HG02938 (cell line): ENCODE measurements around the gene MYMK.

Experiments used
- ATAC-seq: cut with Tn5 transposase; IDR thresholded peaks from one replicate; pipeline ENCODE4 v1.9.1; 2021; ENCODE audit warnings: mild to moderate bottlenecking, moderate library complexity; ENCODE audit not compliant: unreplicated experiment

Gene MYMK

DNA sequence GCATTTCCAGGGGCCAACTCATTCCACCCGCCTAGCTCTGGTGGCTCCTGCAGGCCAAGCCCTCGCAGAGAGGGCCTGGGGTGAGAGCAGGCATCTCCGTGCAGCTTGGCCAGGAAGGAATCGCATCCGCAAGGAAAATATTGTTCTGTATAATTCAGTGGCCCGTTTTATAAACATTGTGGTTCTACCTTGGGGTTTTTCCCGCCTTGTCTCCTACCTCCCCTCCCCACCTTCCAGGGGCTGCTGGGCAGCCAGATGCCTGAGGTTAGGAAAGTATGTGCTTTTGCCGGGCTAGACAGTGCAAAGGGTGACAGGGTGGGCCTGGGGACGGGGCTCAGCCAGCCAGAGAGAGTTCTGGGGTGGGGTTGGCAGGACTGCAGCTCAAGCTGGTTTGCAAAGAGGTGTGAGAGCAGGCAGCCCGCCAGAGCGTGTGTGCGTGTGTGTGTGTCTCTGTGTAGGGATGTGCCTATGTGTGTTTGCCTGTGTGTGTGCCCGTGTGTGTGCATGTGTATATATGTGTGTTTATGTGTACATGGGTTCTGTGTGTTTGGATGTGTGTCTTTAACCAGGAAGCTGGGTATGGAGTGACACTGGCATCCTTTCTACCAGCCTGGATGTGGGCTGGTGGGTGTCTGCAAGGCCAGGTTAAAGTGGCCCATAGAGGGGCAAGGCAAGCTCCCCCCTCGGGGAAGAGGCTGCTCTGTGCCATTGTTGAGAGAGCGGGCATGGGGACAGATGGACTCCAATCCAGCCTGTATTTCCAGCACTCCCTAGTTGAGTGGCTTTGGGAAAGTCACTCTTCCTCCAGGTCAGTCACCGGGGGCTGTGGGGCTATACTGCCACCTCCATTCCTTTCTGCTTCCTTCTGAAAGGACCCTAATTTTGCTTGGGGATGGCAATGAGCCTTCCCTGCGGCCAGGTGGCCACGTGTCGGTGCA is 35.2 kb downstream of the MYMK start:
- no peak for ATAC-seq

DNA sequence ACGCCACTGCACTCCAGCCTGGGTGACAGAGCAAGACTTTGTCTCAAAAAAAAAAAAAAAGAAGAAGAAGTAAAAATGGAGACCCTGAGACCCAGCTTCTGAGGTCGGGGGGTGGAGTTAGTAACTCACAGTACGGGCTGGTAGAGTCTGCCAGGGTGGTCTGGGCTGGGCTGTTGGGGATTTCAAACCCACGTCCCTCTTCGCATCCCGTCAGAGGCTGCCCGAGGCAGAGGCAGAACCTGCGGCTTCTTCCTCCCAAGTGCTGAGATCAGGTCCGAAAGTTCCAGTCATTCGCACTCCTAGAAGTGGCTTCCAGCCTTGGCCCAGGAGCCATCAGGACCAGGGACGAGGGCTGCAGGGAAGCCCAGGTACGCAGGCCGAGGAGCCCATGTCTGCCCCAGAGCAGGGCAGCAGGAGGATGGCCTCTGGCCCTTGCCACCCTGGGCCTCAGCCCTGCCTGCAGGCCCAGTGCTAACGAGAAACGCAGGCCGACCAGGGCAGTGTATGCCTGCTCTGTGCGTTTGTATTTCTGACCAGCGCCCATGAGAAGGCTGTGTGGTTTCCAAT is 36.0 kb downstream of the MYMK start:
- no peak for ATAC-seq

DNA sequence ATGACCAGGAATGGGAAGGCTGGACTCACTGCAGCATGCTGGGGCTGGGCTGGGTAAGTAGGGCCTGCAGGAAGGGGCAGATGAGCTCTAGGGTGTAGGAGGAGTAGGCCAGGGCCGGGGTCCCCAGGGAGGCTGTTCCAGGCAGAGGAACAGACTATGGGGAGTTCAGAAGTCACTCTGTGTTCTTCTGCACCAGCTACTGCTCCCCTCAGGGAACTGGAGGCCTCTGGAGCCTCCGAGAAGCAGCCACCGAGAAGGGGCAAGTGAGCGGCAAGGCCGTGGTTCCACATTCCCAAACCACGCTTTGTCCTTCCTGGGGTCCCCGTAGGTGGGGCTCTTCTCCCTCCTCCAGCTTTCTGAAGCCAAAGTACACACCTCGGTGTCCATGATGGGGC is 37.4 kb downstream of the MYMK start:
- no peak for ATAC-seq

DNA sequence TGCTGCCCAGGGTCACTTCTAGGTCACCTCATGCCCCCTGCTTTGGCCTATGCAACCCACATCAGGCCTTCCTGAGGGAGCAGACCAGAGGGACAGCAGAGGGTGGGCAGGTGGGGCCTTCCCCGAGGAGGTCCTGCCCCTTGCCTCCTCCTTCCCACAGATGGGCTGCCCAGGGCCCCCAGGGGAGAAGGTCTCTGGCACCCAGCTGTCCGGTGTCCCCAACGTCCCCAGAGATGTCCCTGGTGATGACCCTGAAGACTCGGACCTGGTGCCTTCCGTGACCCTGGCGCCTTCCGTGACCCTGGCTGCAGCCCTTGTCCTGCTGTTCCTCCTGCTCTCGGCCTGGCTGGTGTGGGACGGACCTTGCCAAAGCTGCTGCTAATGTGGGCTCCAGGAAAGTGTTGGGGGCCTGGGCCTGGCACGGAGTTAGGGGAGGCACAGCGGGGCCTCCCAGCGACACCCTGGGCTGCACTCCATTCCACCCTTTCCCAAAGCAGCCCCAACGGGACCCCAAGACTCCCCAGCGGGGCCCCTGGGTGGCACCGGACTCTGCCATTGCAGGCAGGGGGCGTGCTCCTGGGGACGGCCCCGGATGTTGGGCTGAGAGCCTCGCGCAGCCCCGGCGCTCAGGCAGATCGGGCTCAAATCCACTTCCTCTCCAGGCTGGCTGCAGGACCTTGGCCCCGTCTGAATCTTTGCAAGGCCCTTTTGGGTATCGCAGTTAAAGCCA is 39.1 kb downstream of the MYMK start:
- ATAC-seq = no peak

DNA sequence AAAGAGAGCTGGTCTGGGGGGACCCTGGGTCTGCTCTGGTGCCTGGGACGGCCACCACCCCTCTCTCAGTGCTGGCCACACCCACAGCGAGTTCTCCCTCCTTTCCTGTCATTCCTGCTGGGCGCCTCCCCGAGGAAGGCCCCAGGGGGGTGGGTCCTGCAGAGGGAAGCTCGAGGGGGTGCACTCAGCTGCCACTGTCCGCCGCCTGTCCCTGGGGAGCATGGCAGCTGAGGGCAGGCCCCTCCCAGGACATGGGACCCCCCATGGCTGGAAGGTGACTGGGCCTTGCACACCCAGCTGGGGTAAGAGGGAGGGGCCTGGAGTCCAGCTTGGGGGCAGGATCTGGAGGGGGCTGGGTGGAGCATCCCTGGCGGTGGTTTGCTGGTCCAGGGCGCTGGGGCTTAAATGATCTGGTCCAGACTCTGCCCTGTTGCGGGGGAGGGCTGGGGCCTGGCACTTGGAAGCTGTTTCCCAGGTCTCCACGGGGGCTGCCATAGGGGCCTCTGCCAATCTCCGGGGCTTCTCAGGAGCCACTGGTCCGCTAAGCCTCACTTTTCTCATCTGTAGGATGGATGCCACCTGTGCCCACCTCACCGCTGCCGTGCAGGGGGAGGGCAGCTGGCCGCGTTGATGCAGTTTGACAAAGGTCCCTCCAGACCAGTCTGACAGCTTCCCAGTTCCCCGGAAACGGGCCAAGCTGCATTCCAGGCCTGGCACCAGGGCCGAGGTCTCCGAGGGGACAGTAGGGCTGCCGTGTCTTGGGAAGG is 39.9 kb downstream of the MYMK start:
- no peak for ATAC-seq

DNA sequence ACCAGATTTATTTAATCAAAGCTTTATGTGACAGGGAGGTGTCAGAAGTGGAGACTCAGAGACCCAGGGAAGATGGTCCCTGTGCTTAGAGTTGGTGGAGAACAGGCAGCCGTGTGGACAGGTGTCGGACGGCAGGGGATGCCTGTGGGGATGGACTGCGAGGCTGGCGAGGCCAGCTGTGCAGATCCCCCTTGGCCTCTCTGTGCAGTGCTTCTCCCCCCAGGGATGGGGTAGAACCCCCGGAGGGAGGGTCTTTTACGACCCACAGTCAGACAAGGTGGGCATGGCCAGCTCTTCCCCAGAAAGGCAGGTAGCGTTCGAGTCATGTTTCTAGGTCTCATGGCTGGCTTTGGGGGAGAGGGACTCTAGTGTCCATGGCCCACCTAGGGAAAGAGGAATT is 41.1 kb downstream of the MYMK start:
- no peak for ATAC-seq

DNA sequence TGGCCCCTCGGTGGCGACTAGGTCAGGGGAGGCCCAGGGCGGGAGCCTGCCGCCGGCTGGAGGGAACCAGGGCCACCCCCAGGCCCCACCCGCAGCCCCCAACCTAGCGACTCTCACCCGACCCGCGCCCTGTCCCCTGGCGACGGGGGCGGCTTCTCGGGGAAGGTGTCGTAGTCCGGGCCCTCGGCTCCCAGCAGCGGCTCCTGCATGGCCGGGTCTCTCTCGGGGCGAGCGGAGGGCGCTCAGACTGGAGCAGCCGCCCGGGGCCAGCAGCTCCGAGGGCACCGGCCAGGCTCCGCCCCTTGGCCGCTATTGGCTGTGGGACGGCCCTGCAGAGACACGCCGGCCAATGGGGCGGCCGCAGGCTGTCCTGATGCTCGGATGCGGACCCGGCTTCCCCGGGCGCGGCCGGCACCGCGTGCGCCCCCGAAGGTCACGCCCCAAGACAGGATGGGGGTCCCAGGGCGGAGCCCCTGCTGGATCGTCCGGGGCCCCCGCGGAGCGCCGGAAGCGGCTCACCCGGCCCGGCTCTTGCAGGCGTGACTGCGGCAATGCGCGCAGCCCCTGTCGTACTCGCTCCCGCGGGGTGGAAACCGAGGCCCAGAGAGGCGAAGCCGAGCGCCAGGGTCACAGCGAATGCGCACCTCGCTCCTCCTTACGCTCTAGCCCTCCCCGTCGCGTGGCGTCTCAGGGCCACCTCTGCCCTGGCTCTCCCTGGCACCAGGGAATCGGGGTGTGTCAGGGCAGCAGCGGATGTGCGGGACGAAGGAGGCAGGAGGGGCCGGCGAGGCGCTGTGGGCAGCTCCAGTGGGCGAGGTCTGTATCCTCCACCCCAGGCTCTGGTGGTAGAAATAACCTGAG is 45.7 kb downstream of the MYMK start, which contains the start of gene SLC2A6:
Gene SLC2A6, minus strand, starts transcription at position 249 of the 861 bp plus-strand sequence. Its CDS starts 40 bp downstream, at position 209.
- ATAC-seq = peak; percentile 71

DNA sequence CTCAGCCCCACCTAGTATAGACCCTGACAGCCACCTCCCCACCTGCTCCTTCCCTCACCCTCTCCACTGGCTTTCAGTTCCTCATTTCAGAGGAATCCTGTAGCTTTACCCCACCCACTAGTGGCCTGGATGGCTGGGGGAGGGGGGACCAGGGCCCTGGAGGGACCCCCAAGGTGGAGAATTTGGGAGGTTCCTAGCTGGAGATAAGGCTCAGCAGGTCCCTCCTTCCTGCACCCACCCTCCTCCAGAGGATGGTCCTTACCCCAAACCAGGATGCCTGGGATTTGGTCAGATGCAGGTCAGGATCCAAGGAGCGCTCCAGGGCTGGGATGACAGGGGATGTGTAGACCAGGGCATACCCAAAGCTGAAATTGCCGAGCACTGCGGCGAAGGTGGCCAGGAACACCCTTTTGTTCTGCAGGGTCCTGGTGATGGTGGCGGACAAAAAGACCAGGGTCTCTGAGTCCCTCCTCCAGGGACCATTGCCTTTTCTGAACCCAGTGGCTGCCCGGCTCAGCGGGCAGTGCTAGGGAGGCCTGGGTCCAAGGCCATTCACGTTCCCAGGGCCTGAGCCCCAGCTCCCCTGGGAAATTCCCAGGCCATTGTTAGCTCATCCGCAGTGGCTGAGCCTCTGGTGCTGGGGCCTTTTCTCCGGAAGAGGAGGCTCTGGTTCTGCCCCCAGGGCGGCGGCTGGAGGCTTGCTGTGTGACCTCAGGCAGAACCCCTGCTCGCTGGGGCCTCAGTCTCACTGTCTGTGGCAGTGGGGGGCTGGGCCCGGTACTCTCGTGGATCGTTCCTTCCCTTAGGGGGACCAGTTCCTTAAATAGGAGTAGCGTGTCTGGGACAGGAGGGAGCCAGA is 46.5 kb downstream of the MYMK start:
- peak; percentile 34 for ATAC-seq

DNA sequence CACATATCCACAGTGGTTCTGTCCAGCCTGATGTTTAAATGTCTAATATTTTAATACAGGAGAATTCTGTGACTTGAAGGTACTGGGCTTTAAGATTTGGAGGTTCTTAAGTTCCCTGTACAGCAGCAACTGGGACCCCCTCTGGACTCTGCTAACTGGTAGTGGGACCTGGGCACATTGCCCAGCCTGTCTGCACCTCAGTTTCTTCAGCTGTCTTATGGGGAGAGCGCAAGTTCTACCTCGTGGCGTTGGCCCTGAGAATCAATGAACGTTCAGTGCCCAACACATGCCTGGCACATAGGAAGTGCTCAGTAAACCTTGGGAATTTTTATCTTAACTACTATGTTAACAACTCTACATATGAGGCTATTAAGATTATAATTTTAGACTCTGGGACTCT is 47.3 kb downstream of the MYMK start:
- ATAC-seq = no peak

DNA sequence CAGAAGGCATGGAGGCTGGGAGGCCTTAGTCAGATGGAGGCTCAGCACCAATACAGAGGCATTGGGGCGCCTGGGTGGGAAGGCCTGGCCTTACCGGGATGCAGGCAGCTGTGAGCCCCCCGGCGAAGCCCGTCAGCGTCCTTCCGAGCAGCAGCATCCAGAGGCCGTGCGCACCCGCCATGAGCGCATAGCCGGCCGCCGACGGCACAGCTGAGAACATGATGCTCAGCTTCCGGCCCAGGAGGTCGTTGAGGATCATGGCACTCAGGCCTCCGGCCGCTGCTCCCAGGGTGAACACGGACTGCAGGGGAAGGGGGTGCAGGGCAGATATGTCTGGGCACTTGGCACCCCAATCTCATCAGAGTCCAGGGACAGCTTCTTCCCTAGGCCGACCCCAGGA is 47.8 kb downstream of the MYMK start:
- no peak for ATAC-seq

DNA sequence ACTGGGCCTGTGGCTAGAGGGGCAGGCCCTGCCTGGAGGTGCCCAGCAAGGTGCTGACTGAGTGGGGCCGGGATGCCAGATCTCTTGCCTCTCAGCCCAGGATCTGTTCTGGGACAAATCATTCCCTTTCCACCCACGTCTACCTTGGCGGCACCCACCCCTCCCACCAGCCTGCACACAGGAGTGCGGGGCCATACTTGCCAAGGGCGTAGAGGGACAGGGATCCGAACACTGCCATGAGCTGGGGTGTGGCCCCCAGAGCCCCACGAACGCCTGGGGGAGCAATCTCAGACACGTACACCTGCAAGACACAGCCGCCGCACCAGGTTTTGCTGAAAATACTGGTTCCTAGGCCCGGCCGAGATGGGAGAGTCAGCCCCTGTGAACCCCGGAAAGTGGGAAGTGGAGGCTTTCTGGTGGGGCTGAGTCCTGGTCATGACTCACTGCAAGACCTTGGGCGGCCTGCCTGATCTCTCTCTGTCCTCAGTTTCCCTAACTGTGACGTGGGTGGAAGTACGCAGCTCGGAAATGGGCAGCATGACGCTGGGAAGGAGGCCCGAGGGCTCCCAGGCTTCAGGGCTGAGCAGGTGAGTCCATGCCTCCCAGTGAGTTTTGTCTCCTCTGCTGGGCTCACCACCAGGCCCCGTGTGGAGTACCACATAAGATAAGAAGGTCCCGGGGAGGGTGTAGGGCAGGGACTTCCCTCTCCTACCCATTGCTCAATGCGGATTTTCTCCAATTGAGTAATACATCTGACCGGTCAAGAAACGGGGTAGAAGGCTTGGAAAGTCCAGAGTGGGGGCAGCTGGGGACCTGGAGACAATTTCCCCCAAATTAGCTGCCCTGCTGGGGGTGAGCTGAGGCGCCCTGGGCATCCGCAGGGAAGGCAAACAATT is 48.5 kb downstream of the MYMK start:
- ATAC-seq = no peak

DNA sequence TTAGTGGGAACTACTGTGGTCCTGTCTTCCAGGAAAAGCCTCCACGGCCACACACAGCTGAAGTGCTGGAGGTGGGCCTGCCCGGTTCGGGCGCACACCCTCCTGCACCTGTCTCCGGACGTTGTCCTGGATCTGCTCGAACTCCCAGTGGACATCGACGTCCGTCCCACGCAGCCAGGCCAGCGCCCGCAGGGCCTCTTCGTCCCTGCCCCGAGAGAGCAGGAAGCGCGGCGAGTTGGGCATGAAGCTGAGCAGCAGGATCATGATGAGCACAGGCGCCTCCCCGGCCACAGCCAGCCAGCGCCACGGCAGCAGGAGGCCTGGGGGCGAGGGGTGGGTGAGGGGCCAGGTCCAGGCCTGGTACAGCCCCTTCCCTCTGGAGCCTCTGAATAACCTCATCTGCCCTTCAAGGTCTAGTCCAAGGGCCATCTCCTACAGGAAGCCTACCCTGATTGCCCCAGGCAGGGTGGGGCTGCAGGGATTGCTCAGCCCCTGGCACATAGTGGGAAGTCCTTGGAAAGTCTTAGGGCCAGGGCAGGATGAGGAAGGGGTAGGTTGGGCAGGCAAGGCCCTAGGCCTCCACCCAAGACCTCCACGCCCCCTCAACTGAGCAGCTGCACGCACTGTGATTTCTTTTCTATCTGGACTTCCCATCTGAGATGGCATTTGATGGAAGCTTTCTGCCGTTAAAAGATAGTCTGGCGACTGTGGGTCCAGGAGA is 49.3 kb downstream of the MYMK start:
- ATAC-seq = no peak

DNA sequence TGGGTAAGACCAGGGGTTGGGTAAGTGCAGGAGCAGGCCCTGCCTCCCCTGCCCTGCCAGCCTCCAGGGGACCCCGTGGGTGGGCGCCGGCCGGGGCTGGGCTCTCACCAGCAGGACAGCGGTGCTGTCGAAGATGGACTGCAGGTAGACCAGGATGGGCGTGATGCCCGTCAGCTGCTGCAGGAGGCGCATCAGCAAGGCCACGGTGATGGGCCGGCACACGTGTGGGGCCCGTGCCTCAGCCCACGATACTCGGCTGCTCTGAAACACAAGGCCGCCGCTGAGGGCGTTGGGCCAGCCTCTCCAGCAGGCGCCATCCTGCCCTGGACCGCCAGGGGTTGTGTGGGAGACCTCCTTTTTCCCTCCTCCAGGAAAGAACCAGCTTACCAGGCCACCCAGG is 49.9 kb downstream of the MYMK start:
- no peak for ATAC-seq

DNA sequence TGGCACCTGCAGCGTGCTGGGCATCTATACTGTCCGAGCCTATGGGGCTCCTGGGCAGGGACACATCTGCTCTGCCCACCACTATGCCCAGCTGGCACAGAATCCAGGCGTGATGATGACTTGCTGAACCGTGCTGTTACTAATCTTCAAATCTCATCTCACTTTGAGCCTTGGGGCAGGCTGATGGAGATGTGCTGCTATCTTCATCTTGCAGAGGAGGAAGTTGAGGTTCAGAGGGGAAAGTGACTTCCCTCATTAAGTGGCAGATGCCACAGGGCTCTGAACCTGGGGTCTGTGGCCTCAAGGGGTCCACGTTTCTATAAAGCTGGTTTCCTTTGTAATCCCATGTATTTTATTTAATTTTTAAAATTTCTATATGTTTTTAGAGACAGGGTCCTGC is 50.5 kb downstream of the MYMK start:
- ATAC-seq = no peak

DNA sequence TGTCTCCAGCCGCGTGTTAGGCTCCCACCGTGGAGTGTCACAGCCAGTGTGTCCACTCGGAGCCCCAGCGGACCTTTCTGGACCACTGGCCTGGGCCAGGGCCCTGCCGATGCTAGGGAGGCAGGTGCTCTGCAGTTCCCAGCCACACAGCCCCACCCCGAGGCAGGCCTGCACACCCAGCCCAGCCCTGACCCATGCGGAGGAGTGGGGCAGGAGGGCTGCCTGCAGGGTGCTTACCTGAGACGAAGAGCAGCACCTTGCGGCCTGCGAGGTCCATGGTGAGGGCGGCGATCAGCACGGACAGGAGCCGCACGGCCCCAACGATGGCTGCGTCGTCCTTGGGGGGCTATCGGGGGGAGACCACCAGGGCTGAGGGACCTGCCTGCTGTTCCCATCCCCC is 51.0 kb downstream of the MYMK start:
- ATAC-seq = no peak

DNA sequence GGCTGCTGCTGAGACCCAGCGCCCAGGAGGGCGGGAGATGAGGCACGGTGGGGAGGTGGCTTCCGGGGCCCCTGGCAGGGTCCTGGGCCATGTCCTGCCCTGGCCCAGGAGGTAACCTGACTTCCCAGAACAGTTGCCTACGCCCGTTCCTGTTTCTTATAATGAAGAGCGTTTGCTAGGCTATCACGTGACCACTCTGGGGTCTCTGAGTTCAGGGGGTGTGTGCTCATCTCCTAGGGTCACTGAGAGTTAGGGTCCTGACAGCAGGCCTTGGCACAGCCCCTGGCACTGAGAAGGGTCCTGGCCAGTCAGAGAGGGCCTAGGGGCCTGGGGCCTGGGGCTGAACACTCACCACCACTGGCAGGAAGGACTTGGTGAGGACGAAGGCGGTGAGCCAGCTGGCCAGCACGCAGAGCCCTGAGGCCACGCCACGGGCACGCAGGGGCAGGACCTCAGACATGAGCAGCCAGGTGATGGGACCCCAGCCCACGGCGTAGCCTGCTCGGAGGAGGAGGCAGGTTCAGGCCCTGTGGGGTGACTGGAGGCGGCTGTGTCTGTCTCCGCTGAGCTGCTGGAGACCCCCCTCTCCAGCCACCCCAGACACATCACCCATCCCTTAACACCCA is 51.9 kb downstream of the MYMK start:
- ATAC-seq = no peak

DNA sequence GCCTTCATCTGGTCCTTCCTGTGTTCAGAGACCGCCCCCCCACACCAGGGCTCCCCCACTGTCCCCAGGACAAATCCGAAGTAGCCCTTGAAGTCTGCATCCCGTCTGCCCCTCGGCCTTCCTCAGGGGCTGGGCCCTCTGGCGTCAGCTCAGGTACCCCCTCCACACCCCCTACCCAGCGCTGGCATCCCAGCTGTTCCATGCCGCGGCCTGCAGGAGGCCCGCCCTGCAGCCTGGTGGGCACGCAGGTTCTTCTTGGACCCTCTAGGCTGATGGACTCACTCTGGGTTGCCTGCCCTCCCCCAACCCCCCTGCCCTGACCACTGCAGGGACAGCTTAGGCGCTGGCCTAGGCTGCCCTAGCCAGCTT is 52.5 kb downstream of the MYMK start:
- ATAC-seq = no peak
